ENCODE results near the gene GAS7. TPM values are rescaled to one million over a fixed set of nuclear protein-coding genes. Genes with fewer than 3 reads are reported as not detected.
"Not testable (repeated sequence)": the region's sequence is repeated elsewhere in the genome, so short reads cannot be mapped to it uniquely, and the experiment has no call there.

GAS7 gene
- polyA plus RNA-seq, 2 donors = 6.4 to 7.7 TPM

DNA sequence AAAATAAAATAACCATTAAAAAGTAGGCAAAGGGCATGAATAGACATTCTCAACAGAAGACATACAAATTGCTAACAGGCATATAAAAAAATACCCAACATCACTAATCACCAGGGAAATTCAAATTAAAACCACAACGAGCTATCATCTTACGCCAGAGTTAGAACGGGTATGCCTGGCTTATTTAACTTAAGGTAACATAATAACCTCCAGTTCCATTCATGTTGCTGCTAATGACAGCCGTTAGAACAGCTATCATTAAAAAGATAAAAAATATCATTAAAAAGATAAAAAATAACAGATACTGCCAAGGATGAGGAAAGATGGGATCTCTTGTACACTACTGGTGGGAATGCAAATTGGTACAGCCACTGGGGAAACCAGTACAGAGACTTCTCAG is 89.3 kb downstream of the GAS7 start:
- Histone ChIP-seq H3K36me3 (ENCODE audit: control insufficient read depth in 2 of 2, insufficient read depth in 2 of 2, low read length in 1 of 2) (no peaks in the 10 kb centered on the region), H3K27ac (ENCODE audit: low read depth in 2 of 2, low read length in 1 of 2) (no peak overlapping the region), H3K4me3 (ENCODE audit: low read depth in 1 of 2, low read length in 2 of 2) (no peak overlapping the region), H3K9me3 (ENCODE audit: control insufficient read depth in 2 of 2, insufficient read depth in 1 of 2, low read depth in 1 of 2, low read length in 1 of 2) (peaks cover 0 to 2% of the 10 kb centered on the region in 2 donors), H3K27me3 (ENCODE audit: control insufficient read depth in 1 of 2, insufficient read depth in 2 of 2, low read length in 2 of 2) (no peaks in the 10 kb centered on the region), H3K4me1 (ENCODE audit: control insufficient read depth in 2 of 2, insufficient read depth in 2 of 2, low read length in 1 of 2) (peaks cover 0 to 13% of the 10 kb centered on the region in 2 donors)
- 80 to 84% methylated on average over 4 of the region's 4 CpGs for WGBS, 2 donors

DNA sequence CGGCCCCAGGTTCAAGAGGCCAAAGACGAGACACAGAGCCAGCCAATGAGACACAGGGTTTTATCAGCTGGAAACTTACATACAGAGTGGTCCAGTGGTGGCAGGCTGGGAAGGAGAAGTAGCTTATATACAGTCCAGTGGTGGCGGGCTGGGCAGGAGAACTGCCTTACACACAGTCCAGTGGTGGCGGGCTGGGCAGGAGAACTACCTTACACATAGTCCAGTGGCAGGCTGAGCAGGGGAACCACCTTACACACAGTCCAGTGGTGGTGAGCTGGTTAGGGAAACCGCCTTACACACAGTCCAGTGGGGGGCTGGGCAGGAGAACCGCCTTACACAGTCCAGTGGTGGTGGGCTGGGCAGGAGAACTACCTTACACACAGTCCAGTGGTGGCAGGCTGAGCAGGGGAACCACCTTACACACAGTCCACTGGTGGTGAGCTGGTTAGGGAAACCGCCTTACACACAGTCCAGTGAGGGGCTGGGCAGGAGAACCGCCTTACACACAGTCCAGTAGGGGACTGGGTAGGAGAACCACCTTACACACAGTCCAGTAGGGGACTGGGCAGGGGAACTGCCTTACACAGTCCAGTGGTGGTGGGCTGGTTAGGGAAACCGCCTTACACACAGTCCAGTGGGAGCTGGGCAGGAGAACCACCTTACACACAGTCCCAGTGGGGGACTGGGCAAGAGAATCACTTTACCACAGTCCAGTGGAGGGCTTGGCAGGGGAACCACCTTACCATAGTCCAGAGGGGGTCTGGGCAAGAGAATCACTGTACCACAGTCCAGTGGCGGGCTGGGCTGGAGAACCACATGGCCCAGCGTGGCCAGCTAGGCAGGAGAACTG is 90.9 kb downstream of the GAS7 start:
- H3K27me3 ChIP-seq (ENCODE audit: control insufficient read depth in 1 of 2, insufficient read depth in 2 of 2, low read length in 2 of 2) = no peaks in the 10 kb centered on the region
- WGBS, 2 donors = 86 to 87% methylated on average over 11 of the region's 11 CpGs
- H3K36me3 ChIP-seq (ENCODE audit: control insufficient read depth in 2 of 2, insufficient read depth in 2 of 2, low read length in 1 of 2) = no peaks in the 10 kb centered on the region
- H3K9me3 ChIP-seq (ENCODE audit: control insufficient read depth in 2 of 2, insufficient read depth in 1 of 2, low read depth in 1 of 2, low read length in 1 of 2) = peaks cover 0 to 2% of the 10 kb centered on the region in 2 donors
- H3K4me3 ChIP-seq (ENCODE audit: low read depth in 1 of 2, low read length in 2 of 2) = no peak overlapping the region
- H3K4me1 ChIP-seq (ENCODE audit: control insufficient read depth in 2 of 2, insufficient read depth in 2 of 2, low read length in 1 of 2) = peaks cover 0 to 11% of the 10 kb centered on the region in 2 donors
- H3K27ac ChIP-seq (ENCODE audit: low read depth in 2 of 2, low read length in 1 of 2) = peak overlapping the region in 1 of 2 donors; percentile 8

DNA sequence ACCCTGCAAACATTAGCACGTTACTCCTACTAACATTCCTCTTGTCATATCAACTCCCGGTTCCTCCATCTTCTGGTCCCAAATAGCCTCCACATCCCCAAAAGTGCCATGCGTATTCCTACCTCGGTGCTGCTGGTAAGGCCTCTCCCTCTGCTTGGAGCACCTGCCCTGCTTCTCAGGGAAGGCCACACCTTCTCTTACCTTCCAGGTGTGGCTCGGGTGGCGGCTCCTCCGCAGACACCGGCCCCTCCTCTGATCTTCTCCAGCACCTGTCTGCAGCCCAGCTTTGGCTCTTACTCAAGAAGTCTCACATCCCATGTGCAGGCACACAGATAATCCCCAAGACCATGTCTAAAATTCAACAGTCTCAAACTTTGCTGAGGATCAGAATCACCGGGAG is 92.3 kb downstream of the GAS7 start:
- H3K27ac ChIP-seq (ENCODE audit: low read depth in 2 of 2, low read length in 1 of 2) = peak overlapping the region; percentile 77 to 92
- H3K4me1 ChIP-seq (ENCODE audit: control insufficient read depth in 2 of 2, insufficient read depth in 2 of 2, low read length in 1 of 2) = peaks cover 0 to 11% of the 10 kb centered on the region in 2 donors
- no peaks in the 10 kb centered on the region for H3K27me3 ChIP-seq (ENCODE audit: control insufficient read depth in 1 of 2, insufficient read depth in 2 of 2, low read length in 2 of 2)
- no peaks in the 10 kb centered on the region for H3K36me3 ChIP-seq (ENCODE audit: control insufficient read depth in 2 of 2, insufficient read depth in 2 of 2, low read length in 1 of 2)
- WGBS, 2 donors = 69 to 74% methylated on average over 9 of the region's 9 CpGs
- no peak overlapping the region for H3K4me3 ChIP-seq (ENCODE audit: low read depth in 1 of 2, low read length in 2 of 2)
- H3K9me3 ChIP-seq (ENCODE audit: control insufficient read depth in 2 of 2, insufficient read depth in 1 of 2, low read depth in 1 of 2, low read length in 1 of 2) = peaks cover 0 to 2% of the 10 kb centered on the region in 2 donors

DNA sequence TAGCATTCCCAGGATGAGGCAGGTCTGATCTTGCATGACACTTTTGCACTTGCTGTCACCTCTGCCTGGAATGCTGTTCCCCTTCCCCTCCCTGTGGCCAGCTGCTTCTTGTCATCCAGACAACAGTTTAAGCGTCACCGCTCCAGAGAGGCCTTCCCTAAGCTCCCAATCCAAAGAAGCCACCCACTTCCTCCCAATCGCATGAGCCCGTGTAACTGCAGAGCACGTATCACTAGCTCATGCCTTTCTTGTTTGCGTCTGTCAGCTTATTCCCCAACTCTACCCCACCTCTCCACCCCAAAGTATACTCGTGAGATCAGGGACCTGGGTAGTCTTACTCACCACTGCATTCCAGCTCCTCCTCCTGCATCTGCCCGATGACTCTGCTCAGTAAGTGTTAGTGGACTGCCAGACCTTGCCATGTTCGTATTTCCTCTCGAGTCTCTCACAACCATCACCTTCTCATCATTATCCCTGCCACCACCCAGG is 92.8 kb downstream of the GAS7 start:
- Histone ChIP-seq H3K4me3 (ENCODE audit: low read depth in 1 of 2, low read length in 2 of 2) (no peak overlapping the region), H3K9me3 (ENCODE audit: control insufficient read depth in 2 of 2, insufficient read depth in 1 of 2, low read depth in 1 of 2, low read length in 1 of 2) (peaks cover 0 to 2% of the 10 kb centered on the region in 2 donors)
- 45 to 50% methylated on average over 10 of the region's 10 CpGs for WGBS, 2 donors

DNA sequence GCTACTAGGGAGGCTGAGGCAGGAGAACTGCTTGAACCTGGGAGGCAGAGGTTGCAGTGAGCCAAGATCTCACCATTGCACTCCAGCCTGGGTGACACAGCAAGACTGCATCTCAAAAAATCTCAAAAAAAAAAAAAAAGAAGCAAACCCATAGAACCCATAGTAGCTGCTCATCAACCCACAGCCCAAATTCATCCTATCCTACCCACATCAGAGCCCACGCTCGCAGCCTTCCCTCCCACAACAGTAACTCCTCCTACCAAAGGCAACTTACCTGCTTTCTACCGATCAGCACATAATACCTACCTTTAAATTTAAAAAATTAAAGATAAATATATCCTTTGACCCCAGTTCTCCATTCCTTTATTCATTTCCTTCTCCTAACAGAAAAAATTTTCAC is 94.7 kb downstream of the GAS7 start:
- Histone ChIP-seq H3K27ac (ENCODE audit: low read depth in 2 of 2, low read length in 1 of 2) (no peak overlapping the region), H3K27me3 (ENCODE audit: control insufficient read depth in 1 of 2, insufficient read depth in 2 of 2, low read length in 2 of 2) (no peaks in the 10 kb centered on the region), H3K4me1 (ENCODE audit: control insufficient read depth in 2 of 2, insufficient read depth in 2 of 2, low read length in 1 of 2) (peaks cover 0 to 15% of the 10 kb centered on the region in 2 donors), H3K9me3 (ENCODE audit: control insufficient read depth in 2 of 2, insufficient read depth in 1 of 2, low read depth in 1 of 2, low read length in 1 of 2) (peaks cover 0 to 2% of the 10 kb centered on the region in 2 donors), H3K4me3 (ENCODE audit: low read depth in 1 of 2, low read length in 2 of 2) (no peak overlapping the region), H3K36me3 (ENCODE audit: control insufficient read depth in 2 of 2, insufficient read depth in 2 of 2, low read length in 1 of 2) (no peaks in the 10 kb centered on the region)
- WGBS, 2 donors = 78 to 87% methylated on average over 3 of the region's 3 CpGs

More for the DNA sequence above, 92.8 kb downstream of the GAS7 start:
- H3K4me1 ChIP-seq (ENCODE audit: control insufficient read depth in 2 of 2, insufficient read depth in 2 of 2, low read length in 1 of 2) = peaks cover 0 to 11% of the 10 kb centered on the region in 2 donors
- H3K27me3 ChIP-seq (ENCODE audit: control insufficient read depth in 1 of 2, insufficient read depth in 2 of 2, low read length in 2 of 2) = no peaks in the 10 kb centered on the region
- peak overlapping the region; percentile 77 to 92 for H3K27ac ChIP-seq (ENCODE audit: low read depth in 2 of 2, low read length in 1 of 2)
- H3K36me3 ChIP-seq (ENCODE audit: control insufficient read depth in 2 of 2, insufficient read depth in 2 of 2, low read length in 1 of 2) = no peaks in the 10 kb centered on the region

DNA sequence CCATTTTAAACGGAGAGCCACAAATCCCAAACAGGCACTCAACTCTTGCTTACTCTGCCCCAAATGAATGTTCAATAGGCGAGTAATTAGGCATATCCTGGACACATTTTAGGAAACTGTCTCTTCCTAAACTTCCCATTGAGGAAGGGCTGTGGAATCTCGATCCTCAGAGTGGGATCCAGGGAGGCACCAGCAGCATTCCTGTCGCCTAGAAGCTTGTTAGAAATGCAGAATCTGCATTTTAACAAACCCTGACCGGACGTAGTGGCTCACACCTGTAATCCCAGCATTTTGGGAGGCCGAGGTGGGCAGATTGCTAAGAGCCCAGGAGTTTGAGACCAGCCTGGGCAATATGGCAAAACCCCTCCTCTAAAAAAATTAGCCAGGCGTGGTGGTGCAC is 95.6 kb downstream of the GAS7 start:
- Histone ChIP-seq H3K27me3 (ENCODE audit: control insufficient read depth in 1 of 2, insufficient read depth in 2 of 2, low read length in 2 of 2) (no peaks in the 10 kb centered on the region), H3K4me1 (ENCODE audit: control insufficient read depth in 2 of 2, insufficient read depth in 2 of 2, low read length in 1 of 2) (peaks cover 0 to 21% of the 10 kb centered on the region in 2 donors), H3K36me3 (ENCODE audit: control insufficient read depth in 2 of 2, insufficient read depth in 2 of 2, low read length in 1 of 2) (no peaks in the 10 kb centered on the region), H3K27ac (ENCODE audit: low read depth in 2 of 2, low read length in 1 of 2) (no peak overlapping the region), H3K9me3 (ENCODE audit: control insufficient read depth in 2 of 2, insufficient read depth in 1 of 2, low read depth in 1 of 2, low read length in 1 of 2) (peaks cover 0 to 2% of the 10 kb centered on the region in 2 donors), H3K4me3 (ENCODE audit: low read depth in 1 of 2, low read length in 2 of 2) (no peak overlapping the region)
- 80 to 87% methylated on average over 8 of the region's 8 CpGs for whole genome bisulfite sequencing, 2 donors

DNA sequence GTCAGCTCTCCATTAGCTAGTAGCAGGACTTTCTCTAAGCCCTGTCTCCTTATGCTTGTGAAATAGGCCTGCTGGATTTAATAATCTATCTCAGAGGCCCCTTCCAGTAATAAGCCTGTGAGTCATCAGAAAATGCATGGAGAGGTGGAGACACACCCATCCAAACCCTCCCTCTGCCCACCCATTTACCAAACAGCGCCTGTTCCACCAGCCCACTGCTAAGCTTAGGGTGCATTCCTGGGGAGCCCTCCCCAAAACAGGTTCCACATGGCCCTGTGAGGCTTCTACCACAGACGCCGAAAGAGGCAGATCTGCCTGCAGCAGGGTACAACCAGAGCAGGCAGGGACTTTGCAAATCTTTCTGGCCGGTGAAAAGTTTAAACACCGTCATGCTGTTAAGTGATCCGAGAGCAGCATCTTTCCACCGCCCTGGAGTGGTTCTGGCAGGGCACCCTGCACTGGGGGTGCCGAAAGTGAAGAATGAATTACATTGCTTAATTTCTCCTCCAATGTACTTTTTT is 99.3 kb downstream of the GAS7 start:
- WGBS, 2 donors = 41 to 47% methylated on average over 8 of the region's 8 CpGs
- peaks cover 3 to 21% of the 10 kb centered on the region in 2 donors for H3K4me1 ChIP-seq (ENCODE audit: control insufficient read depth in 2 of 2, insufficient read depth in 2 of 2, low read length in 1 of 2)
- H3K36me3 ChIP-seq (ENCODE audit: control insufficient read depth in 2 of 2, insufficient read depth in 2 of 2, low read length in 1 of 2) = no peaks in the 10 kb centered on the region
- H3K4me3 ChIP-seq (ENCODE audit: low read depth in 1 of 2, low read length in 2 of 2) = no peak overlapping the region
- H3K9me3 ChIP-seq (ENCODE audit: control insufficient read depth in 2 of 2, insufficient read depth in 1 of 2, low read depth in 1 of 2, low read length in 1 of 2) = no peaks in the 10 kb centered on the region
- H3K27me3 ChIP-seq (ENCODE audit: control insufficient read depth in 1 of 2, insufficient read depth in 2 of 2, low read length in 2 of 2) = no peaks in the 10 kb centered on the region
- H3K27ac ChIP-seq (ENCODE audit: low read depth in 2 of 2, low read length in 1 of 2) = peak overlapping the region; percentile 62 to 88

DNA sequence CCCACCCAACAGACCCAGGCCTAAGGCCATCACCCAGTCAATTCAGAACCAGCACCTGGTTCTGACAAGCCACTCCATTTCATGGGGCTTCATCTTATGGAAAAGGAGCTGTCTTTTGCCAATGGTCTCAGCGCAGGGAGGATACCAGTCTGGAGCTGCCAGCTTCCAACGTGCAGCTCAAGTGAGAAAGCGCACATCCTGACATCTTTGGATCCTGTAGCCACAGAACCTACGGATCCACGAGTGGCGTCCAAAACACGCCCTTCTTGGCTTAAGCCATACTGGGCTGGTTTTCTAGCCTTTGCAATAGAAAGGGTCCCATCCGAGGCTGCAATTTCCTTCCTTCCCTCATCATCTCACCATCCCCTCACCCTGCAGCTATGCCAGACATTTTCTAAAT is 101.8 kb downstream of the GAS7 start:
- no peaks in the 10 kb centered on the region for H3K9me3 ChIP-seq (ENCODE audit: control insufficient read depth in 2 of 2, insufficient read depth in 1 of 2, low read depth in 1 of 2, low read length in 1 of 2)
- no peak overlapping the region for H3K4me3 ChIP-seq (ENCODE audit: low read depth in 1 of 2, low read length in 2 of 2)
- H3K27me3 ChIP-seq (ENCODE audit: control insufficient read depth in 1 of 2, insufficient read depth in 2 of 2, low read length in 2 of 2) = no peaks in the 10 kb centered on the region
- no peaks in the 10 kb centered on the region for H3K36me3 ChIP-seq (ENCODE audit: control insufficient read depth in 2 of 2, insufficient read depth in 2 of 2, low read length in 1 of 2)
- WGBS, 2 donors = 83 to 84% methylated on average over 8 of the region's 8 CpGs
- no peak overlapping the region for H3K27ac ChIP-seq (ENCODE audit: low read depth in 2 of 2, low read length in 1 of 2)
- peaks cover 3 to 21% of the 10 kb centered on the region in 2 donors for H3K4me1 ChIP-seq (ENCODE audit: control insufficient read depth in 2 of 2, insufficient read depth in 2 of 2, low read length in 1 of 2)

DNA sequence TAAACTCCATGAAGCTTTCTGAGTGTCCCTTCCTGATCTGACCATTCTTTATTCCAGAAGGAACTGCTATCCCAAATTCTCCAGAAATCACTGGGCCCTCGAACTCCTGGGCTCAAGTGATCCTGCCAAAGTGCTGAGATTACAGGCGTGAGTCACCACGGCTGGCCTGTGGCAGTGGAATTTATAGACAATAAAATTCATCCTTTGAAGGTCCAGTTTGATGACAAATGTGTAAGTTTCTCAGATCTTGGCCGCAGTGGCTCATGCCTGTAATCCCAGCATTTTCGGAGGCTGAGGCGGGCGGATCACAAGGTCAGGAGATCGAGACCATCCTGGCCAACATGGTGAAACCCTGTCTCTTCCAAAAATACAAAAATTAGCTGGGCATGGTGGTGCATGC is 103.1 kb downstream of the GAS7 start:
- not testable (repeated sequence) for H3K27ac ChIP-seq (ENCODE audit: low read depth in 2 of 2, low read length in 1 of 2); H3K9me3 ChIP-seq (ENCODE audit: control insufficient read depth in 2 of 2, insufficient read depth in 1 of 2, low read depth in 1 of 2, low read length in 1 of 2); H3K4me3 ChIP-seq (ENCODE audit: low read depth in 1 of 2, low read length in 2 of 2); H3K27me3 ChIP-seq (ENCODE audit: control insufficient read depth in 1 of 2, insufficient read depth in 2 of 2, low read length in 2 of 2); H3K36me3 ChIP-seq (ENCODE audit: control insufficient read depth in 2 of 2, insufficient read depth in 2 of 2, low read length in 1 of 2)
- 37 to 39% methylated on average over 8 of the region's 8 CpGs for WGBS, 2 donors
- H3K4me1 ChIP-seq (ENCODE audit: control insufficient read depth in 2 of 2, insufficient read depth in 2 of 2, low read length in 1 of 2) = peaks cover 3 to 21% of the 10 kb centered on the region in 2 donors

Data from esophagus (tissue), 2 donors.